ENCODE measurements around the gene FECH.
A peak's percentile ranks its signal among the peaks of the same experiment; 100 is the strongest.

FECH gene

DNA sequence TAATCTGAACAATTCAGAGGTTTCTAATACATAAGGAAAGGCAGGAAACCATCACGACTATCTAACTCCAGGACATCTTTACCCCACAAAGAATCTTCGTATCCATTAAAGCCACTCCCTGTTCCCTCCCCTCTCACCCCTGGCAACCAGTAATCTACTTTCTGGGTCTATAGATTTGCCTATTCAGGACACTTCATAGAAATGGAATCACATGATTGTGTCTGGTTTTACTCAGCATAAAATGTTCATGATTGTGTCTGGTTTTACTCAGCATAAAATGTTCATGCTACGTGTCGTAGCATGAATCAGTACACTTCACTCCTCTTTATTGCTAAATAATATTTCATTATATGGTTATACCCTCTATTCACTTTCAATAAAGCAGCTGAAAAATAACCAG is 11.6 kb downstream of the FECH start:
- DNase-seq (ENCODE audit: extremely low spot score): no peak
- CTCF ChIA-PET: interaction anchor here (1.4 kb wide), 1 partner anchor 12 kb away, joined by 3 read pairs; no protein-coding TSS in a partner anchor
- POLR2A ChIA-PET: no interaction called here
- TF ChIP-seq, protein P1, sequence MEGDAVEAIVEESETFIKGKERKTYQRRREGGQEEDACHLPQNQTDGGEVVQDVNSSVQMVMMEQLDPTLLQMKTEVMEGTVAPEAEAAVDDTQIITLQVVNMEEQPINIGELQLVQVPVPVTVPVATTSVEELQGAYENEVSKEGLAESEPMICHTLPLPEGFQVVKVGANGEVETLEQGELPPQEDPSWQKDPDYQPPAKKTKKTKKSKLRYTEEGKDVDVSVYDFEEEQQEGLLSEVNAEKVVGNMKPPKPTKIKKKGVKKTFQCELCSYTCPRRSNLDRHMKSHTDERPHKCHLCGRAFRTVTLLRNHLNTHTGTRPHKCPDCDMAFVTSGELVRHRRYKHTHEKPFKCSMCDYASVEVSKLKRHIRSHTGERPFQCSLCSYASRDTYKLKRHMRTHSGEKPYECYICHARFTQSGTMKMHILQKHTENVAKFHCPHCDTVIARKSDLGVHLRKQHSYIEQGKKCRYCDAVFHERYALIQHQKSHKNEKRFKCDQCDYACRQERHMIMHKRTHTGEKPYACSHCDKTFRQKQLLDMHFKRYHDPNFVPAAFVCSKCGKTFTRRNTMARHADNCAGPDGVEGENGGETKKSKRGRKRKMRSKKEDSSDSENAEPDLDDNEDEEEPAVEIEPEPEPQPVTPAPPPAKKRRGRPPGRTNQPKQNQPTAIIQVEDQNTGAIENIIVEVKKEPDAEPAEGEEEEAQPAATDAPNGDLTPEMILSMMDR (IDR thresholded peaks at IDR 0.05; ENCODE audit: control extremely low read depth, extremely low read depth, low read depth, missing control alignments): no peak

DNA sequence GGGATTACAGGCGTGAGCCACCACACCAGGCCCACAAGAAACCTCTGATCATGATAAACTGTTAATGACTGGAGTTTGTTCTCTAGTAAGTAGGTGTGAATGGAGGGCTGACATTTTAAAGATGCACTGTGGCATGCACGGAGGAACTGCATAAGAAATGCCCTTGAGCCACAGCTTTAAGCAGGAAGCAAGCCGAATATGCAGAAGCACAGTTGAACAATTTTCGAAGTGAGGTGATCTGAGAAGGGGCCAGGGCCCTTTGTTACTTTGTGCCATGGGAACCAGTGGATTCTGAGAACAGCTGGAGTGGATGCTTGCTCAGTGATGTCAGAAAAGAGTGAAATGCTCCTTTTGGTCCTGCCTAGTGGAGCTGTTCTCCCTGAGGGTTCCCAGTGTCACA is 16.3 kb downstream of the FECH start:
- POLR2A ChIA-PET: no interaction called here
- no peak for DNase-seq (ENCODE audit: extremely low spot score)
- CTCF ChIA-PET: interaction anchor here (0.9 to 2.5 kb wide), 4 partner anchors 8 to 869 kb away, joined by 3 to 17 read pairs (median 7); no protein-coding TSS in a partner anchor
- TF ChIP-seq, protein P1 (IDR thresholded peaks at IDR 0.05; ENCODE audit: control extremely low read depth, extremely low read depth, low read depth, missing control alignments): no peak

DNA sequence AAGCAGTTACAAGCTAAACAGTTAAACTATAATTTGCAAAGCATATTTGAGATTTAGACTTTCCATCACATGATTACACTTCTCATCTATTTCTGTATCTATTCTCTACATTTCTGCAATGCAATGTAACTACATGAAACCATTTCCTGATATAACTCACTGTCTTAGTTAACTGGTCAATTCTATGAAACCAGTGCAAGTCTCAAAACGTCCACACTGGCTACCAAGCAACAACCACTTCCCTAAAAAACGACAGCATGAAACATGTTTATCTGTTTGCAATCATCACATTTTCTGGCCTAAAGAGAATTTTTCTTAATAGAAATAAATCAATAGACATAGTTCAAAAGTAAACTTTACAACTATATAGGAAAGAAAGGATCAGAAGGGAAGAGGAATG is 17.4 kb downstream of the FECH start:
- no peak for DNase-seq (ENCODE audit: extremely low spot score)
- POLR2A ChIA-PET: no interaction called here
- CTCF ChIA-PET: interaction anchor here (1.4 to 1.6 kb wide), 2 partner anchors 9 to 11 kb away, joined by 3 to 4 read pairs; no protein-coding TSS in a partner anchor
- TF ChIP-seq, protein P1 (IDR thresholded peaks at IDR 0.05; ENCODE audit: control extremely low read depth, extremely low read depth, low read depth, missing control alignments): no peak

DNA sequence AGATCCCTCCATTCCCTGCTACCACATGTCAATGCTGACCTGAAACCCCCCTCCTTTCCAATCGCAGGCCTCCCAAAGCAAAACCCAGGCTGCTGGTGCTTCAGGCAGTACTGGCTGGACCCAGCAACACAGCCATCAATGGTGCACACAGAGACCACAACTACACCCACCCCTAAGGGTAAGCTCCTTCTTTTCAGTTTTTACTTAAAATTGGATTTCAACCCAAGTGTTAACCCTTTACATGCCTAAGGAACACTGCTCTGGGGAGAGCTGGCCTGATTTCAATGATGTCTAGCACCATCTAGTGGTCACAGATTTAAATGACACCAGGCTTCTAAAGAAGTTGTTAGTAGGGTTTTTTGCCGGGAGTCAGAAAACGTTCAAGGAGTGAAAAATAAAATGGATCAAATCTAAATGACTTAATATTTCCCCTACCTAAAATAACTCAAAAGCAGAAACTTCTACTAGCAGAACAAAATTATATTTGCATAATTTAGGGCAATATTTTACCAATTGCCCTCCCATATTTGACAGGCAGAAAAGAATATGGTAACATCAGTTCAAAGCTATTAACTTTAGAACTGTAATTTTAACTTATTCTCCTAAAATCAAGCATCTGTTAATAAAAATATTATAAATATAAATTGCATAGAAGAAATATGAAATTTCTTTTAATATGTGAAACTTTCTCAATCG is 24.6 kb downstream of the FECH start:
- CTCF ChIA-PET: interaction anchor here (0.7 to 4.2 kb wide), 27 partner anchors 9 to 911 kb away, joined by 3 to 17 read pairs (median 4); partner anchors contain the start of gene WDR7
- TF ChIP-seq, protein P1 (IDR thresholded peaks at IDR 0.05; ENCODE audit: control extremely low read depth, extremely low read depth, low read depth, missing control alignments): peak; percentile 69
- peak; percentile 67 for DNase-seq (ENCODE audit: extremely low spot score)
- POLR2A ChIA-PET: no interaction called here

DNA sequence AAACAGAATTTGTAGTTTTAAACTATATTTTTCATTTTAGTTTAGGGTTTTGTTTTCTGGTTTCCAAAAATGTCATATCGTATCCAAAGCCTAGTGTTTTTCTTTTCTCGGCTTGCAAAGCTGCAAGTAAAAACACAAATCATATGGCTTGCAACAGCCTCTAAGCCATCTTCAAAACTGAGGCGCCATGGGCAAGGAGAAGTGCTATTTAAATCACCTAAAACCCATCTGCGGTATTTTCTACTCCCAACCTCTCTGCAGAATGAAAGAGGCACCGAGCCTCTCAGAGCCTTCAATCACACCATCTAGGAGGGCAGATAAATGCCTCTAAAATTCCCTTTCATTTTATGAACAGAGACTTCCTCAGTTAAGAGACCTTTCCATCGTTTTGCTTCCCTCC is 25.2 kb downstream of the FECH start:
- POLR2A ChIA-PET: no interaction called here
- TF ChIP-seq, protein P1 (IDR thresholded peaks at IDR 0.05; ENCODE audit: control extremely low read depth, extremely low read depth, low read depth, missing control alignments): no peak
- CTCF ChIA-PET: interaction anchor here (0.7 to 4.2 kb wide), 18 partner anchors 9 to 910 kb away, joined by 3 to 17 read pairs (median 4); partner anchors contain the start of gene WDR7
- DNase-seq (ENCODE audit: extremely low spot score): no peak

DNA sequence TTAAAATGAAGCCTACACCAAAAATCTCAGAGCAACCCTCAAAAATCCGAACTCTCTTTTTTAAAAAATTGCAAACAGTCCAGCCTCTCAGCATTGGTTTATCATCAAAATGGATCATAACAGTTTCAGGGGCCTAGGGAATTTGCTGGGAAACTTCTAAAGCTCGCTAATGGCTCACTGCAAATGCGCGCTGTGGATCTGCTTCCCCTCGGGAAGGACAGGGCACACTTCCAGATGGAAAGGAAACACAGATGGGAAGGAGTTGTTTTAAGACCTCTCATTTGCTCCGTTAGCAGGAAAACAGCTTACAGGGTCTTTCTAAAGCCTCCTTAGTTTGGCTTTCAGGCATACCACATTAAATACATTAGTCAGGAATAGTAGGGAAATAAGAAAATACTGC is 27.2 kb downstream of the FECH start:
- CTCF ChIA-PET: interaction anchor here (1.0 to 2.6 kb wide), 6 partner anchors 9 to 857 kb away, joined by 3 to 10 read pairs (median 4); no protein-coding TSS in a partner anchor
- POLR2A ChIA-PET: no interaction called here
- TF ChIP-seq, protein P1 (IDR thresholded peaks at IDR 0.05; ENCODE audit: control extremely low read depth, extremely low read depth, low read depth, missing control alignments): no peak
- no peak for DNase-seq (ENCODE audit: extremely low spot score)

Data from GM10248 (cell line).